GM18909 (cell line): ENCODE results near the gene VSTM2L.

ENCODE experiments used
- ATAC-seq: cut with Tn5 transposase; IDR thresholded peaks from one replicate; pipeline ENCODE4 v1.9.1; 2021; ENCODE audit warnings: mild to moderate bottlenecking; ENCODE audit not compliant: unreplicated experiment, poor library complexity

VSTM2L gene

GRCh38 chr20:37915434-37915787, 12.5 kb downstream of the VSTM2L start:
- no peak for ATAC-seq

DNA sequence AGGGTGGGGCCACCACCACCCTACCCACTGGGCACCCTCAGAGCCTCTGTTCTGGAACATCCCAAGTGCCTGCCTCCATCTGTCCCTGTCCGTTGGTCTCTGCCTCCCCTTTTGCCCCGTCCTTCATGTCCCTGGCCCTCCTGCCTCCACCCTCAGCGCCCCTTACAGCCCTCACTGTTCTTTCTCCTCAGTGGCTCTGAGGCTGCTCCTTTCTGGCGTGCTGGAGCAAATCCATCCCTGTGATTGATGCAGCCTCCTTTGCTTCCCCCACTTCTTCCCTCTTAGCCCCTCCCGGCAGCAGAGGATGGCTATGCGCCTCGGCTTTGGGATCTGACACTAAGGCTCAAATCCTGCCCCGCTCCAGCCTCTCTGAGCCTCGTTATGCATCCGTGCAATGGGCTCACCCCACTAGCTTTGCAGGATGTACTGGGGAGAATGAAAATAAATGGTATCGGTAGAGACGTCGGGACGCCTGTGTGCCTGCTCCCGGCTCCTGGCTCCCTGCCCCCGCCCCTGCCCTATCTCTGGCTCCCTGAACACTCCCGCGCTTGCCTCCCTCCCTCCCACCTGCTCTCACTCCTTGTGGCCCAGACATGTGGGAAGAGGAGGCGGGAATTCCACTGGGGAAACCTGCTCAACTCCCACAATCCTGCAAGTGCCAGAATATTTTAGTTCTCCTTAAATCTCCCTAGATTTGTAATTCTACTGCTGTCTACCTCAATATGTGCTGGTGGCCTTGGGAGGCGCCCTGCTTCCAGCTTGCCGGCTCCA, 13.1 kb downstream of the VSTM2L start:
- ATAC-seq = no peak

GRCh38 chr20:37917461-37917860, 14.5 kb downstream of the VSTM2L start:
- no peak for ATAC-seq

GRCh38 chr20:37918035-37918434, 15.1 kb downstream of the VSTM2L start:
- ATAC-seq = no peak

- no peak for ATAC-seq
These were observed 16.6 kb downstream of the VSTM2L start for GRCh38 chr20:37919389-37920040.

- ATAC-seq = no peak
These were observed 17.3 kb downstream of the VSTM2L start for GRCh38 chr20:37920270-37920669.

DNA sequence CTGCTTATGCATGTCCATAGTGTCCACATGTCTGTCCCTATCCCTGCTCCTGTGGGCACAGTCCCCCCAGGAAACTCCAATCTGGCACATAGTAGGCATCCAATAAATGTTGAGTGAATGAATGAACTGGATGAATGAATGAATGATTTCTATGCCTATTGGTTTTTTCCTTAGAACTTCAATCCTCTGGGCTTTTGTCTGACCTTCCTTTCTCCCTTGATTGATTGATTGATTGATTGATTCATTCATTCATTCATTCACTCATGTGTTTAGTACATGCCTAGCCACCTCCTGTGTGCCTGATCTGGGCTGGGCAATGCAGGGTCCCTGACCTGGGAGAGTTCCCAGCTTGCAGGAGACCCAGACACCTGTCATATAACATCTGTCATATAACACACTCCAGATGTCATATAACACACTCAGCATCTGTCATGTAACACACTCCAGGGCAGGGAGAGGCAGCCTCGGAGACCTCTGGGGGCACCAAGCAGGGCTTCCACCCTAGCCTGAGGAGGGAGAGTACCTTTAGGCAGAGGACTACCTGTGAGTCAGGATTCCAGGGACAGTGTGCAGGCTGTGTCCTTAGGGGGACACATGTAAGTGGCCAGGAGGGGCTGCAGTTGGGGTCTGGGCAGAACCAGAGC, 17.9 kb downstream of the VSTM2L start:
- no peak for ATAC-seq

- peak; percentile 68 for ATAC-seq
These were observed 18.5 kb downstream of the VSTM2L start for GRCh38 chr20:37921341-37921929.

DNA sequence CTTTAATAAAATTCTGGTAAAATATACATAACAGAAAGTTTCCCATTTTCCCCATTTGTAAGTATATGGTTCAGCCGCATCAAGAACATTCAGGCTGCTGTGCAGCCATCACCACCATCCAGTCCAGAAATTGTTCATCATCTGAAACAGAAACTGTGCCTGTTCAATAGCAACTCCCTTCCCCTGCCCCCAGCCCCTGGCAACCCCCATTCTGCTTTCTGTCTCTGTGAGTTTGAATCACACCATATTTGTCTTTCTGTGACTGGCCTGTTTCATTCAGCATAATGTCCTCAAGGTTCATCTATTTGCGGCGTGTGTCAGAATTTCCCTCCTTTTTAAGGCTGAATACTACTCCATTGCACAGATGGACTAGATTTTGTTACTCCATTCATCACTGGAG, 19.1 kb downstream of the VSTM2L start:
- peak; percentile 68 for ATAC-seq

DNA sequence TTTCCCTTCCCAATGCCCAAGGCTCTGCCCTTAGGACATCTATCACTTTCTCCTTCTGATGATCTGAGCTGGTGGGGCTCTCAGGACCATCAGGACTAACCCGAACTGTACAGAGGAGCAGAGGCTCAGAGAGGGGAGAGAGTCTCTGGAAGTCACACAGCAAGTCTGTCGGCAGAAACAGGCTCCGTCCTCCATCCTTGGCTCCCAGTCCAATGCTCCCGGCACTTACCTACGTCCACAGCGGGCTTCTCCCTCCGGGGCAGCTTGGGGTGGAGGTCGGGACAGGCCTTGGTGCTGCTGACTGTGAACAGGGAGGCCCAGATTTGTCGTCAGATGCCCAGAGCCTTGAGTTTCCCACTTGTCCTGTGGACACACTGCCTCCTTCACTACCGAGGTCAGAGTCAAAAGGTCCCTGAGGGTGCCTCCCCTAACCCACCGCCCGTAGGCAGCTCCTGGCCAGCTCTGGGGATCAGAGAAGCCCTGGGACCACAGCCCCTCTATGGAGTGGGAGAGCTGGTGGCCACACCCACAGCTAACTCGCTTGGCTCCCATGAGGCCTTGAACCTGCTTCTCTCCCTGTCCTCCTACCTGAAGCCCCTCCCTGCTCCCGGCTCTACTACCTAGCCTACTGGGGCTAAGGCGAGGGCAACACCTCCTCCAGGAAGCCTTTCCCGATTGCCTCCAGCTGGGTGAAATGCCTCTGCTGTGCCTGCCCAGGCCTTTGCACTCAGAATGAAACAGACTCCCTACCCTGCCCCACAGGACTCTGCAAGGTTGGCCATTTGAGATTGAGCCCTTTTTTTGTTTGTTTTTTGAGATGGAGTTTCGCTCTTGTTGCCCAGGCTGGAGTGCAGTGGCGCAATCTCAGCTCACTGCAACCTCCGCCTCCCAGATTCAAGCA, 22.6 kb downstream of the VSTM2L start:
- ATAC-seq = no peak

GRCh38 chr20:37926612-37927011, 23.7 kb downstream of the VSTM2L start:
- no peak for ATAC-seq

GRCh38 chr20:37927410-37928095, 24.6 kb downstream of the VSTM2L start:
- ATAC-seq = no peak

GRCh38 chr20:37928996-37929682, 26.2 kb downstream of the VSTM2L start:
- ATAC-seq = no peak

GRCh38 chr20:37929683-37930014, 26.7 kb downstream of the VSTM2L start:
- ATAC-seq = no peak

DNA sequence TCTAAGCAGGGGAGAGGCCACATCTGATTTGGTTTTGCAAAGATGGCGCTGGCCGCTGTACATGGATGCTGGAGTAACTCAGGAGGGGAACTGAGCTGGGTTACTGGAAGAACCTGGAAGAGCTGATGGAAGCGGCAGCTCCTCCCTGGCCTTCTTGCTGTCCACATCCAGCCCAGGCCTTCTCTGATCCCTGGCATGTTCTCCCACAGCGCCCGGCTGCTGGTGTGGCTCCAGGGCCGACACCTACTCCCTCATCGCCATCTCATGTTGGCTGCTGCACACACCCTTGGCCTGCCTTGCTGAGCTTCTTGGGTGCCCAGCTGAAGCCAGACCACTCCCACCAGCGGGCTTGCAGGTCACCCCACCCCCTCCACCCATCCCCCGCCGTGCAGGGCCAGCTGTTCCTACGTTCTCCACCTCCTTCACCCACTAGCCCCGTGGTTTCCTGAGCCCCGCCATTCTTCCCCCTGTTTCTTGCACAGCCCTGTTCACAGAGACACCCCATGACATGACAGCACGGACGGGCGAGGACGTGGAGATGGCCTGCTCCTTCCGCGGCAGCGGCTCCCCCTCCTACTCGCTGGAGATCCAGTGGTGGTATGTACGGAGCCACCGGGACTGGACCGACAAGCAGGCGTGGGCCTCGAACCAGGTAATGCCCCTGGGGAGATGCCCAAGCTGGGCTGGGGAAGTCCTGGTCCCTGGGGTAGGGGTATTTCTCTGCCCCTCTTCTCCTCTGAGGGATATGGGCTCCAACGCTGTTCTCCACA, 28.4 kb downstream of the VSTM2L start:
- no peak for ATAC-seq

- no peak for ATAC-seq
These were observed 29.1 kb downstream of the VSTM2L start for GRCh38 chr20:37932074-37932473.

- no peak for ATAC-seq
These were observed 30.0 kb downstream of the VSTM2L start for GRCh38 chr20:37932919-37933318.

- no peak for ATAC-seq
These were observed 31.1 kb downstream of the VSTM2L start for GRCh38 chr20:37933786-37934633.
